Measurements from ENCODE around the gene ATOH8. TPM values are rescaled to one million over a fixed set of nuclear protein-coding genes. Genes with fewer than 3 reads are reported as not detected.

Gene ATOH8
- total RNA-seq, 2 donors from 2014 or later: 2.5 TPM

GRCh38 chr2:85785027-85785822 lies 31.4 kb downstream of the ATOH8 start:
- TF ChIP-seq, protein P1, sequence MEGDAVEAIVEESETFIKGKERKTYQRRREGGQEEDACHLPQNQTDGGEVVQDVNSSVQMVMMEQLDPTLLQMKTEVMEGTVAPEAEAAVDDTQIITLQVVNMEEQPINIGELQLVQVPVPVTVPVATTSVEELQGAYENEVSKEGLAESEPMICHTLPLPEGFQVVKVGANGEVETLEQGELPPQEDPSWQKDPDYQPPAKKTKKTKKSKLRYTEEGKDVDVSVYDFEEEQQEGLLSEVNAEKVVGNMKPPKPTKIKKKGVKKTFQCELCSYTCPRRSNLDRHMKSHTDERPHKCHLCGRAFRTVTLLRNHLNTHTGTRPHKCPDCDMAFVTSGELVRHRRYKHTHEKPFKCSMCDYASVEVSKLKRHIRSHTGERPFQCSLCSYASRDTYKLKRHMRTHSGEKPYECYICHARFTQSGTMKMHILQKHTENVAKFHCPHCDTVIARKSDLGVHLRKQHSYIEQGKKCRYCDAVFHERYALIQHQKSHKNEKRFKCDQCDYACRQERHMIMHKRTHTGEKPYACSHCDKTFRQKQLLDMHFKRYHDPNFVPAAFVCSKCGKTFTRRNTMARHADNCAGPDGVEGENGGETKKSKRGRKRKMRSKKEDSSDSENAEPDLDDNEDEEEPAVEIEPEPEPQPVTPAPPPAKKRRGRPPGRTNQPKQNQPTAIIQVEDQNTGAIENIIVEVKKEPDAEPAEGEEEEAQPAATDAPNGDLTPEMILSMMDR (IDR thresholded peaks at IDR 0.05): no peak

DNA sequence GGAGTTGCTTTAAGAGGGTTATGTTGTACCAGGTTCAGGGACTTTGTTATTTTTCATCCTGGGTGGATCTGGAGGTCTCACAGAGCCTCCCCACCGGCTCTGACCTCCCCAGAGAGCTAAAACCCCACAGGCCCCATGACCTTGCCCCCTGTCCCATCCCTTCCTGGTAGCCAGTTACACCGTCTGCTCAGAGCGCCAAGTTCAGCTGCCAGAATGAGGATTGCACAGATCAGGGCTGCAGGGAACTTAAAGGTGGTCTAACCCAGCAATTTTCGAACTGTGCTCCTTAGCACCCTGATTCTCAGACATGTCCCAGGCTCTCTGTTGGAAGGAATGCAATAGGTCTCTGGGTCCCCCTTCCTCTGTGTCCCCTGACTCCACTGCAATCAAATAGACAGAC lies 32.1 kb downstream of the ATOH8 start:
- Histone ChIP-seq H3K27me3 (no peaks in the 10 kb centered on the region), H3K9ac (ENCODE audit: low read depth in 2 of 2, low read length in 2 of 2) (no peak overlapping the region), H3K4me3 (no peak overlapping the region), H3K27ac (no peak overlapping the region), H3K36me3 (no peaks in the 10 kb centered on the region), H3K9me3 (no peaks in the 10 kb centered on the region), H3K4me1 (no peaks in the 10 kb centered on the region)
- no peak for DNase-seq
- TF ChIP-seq, protein P1 (IDR thresholded peaks at IDR 0.05): no peak
- intact Hi-C loops (cut with DNase I): no loop called here

More at GRCh38 chr2:85785027-85785822, 31.4 kb downstream of the ATOH8 start:
- Histone ChIP-seq H3K4me3 (no peak overlapping the region), H3K36me3 (no peaks in the 10 kb centered on the region), H3K27ac (no peak overlapping the region), H3K4me1 (no peaks in the 10 kb centered on the region), H3K27me3 (no peaks in the 10 kb centered on the region), H3K9ac (ENCODE audit: low read depth in 2 of 2, low read length in 2 of 2) (no peak overlapping the region), H3K9me3 (no peaks in the 10 kb centered on the region)
- intact Hi-C loops (cut with DNase I): no loop called here
- DNase-seq: no peak

DNA sequence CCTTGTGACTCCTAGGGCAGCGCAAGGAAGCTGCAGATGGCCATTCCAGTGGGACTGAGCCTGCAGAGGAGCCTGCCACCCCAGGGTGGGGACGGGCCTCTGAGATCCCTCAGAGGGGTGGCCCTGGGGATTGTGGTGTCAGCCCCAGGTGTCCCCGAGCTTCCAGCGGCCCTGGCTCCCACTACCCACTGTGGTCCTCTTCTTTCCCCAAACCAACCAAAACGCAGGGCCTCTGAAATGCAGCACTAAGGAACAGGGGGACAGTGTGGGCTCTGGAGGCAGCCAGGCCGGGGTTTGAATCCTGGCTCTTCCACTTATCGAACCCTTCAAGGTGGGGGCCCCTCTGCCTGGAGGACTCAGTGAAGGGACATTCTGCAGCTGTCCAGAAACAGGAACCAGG lies 32.7 kb downstream of the ATOH8 start:
- H3K36me3 ChIP-seq: no peaks in the 10 kb centered on the region
- intact Hi-C loops (cut with DNase I): no loop called here
- H3K4me1 ChIP-seq: no peaks in the 10 kb centered on the region
- no peak overlapping the region for H3K27ac ChIP-seq
- H3K9ac ChIP-seq (ENCODE audit: low read depth in 2 of 2, low read length in 2 of 2): no peak overlapping the region
- TF ChIP-seq, protein P1 (IDR thresholded peaks at IDR 0.05): no peak
- no peak for DNase-seq
- no peaks in the 10 kb centered on the region for H3K27me3 ChIP-seq
- no peak overlapping the region for H3K4me3 ChIP-seq
- H3K9me3 ChIP-seq: no peaks in the 10 kb centered on the region

GRCh38 chr2:85786865-85787264 lies 33.1 kb downstream of the ATOH8 start:
- Histone ChIP-seq H3K9ac (ENCODE audit: low read depth in 2 of 2, low read length in 2 of 2) (no peak overlapping the region), H3K27me3 (no peaks in the 10 kb centered on the region), H3K36me3 (no peaks in the 10 kb centered on the region), H3K4me3 (no peak overlapping the region), H3K27ac (no peak overlapping the region), H3K9me3 (no peaks in the 10 kb centered on the region), H3K4me1 (no peaks in the 10 kb centered on the region)
- no peak for DNase-seq
- TF ChIP-seq, protein P1 (IDR thresholded peaks at IDR 0.05): no peak
- intact Hi-C loops (cut with DNase I): no loop called here

- Histone ChIP-seq H3K27me3 (no peaks in the 10 kb centered on the region), H3K9ac (ENCODE audit: low read depth in 2 of 2, low read length in 2 of 2) (no peak overlapping the region), H3K4me1 (no peaks in the 10 kb centered on the region), H3K27ac (no peak overlapping the region), H3K4me3 (no peak overlapping the region), H3K9me3 (no peaks in the 10 kb centered on the region), H3K36me3 (no peaks in the 10 kb centered on the region)
- no peak for DNase-seq
- intact Hi-C loops (cut with DNase I): no loop called here
- TF ChIP-seq, protein P1 (IDR thresholded peaks at IDR 0.05): no peak
Observed at GRCh38 chr2:85787282-85787980, 33.6 kb downstream of the ATOH8 start.

All from colonic mucosa (tissue), 4 donors.